Lower leg skin (tissue), 3 donors: ENCODE data around the gene ST6GALNAC5.

Experiments
- POLR2A ChIP-seq, 2 donors: fragments of 450-650 bp; IDR thresholded peaks; one replicate each; pipeline ENCODE4 v1.6.1; 2016 to 2017; ENCODE audit warnings: antibody characterized with exemption in 2 of 2, mild to moderate bottlenecking in 1 of 2, moderate library complexity in 1 of 2
- TF ChIP-seq, protein P1 (sequence below), 3 donors: fragments of 450-650 bp; IDR thresholded peaks; one replicate each; pipeline ENCODE4 v1.5.1; 2016; ENCODE audit warnings: antibody characterized with exemption in 3 of 3, mild to moderate bottlenecking in 3 of 3, moderate library complexity in 2 of 3

DNA sequence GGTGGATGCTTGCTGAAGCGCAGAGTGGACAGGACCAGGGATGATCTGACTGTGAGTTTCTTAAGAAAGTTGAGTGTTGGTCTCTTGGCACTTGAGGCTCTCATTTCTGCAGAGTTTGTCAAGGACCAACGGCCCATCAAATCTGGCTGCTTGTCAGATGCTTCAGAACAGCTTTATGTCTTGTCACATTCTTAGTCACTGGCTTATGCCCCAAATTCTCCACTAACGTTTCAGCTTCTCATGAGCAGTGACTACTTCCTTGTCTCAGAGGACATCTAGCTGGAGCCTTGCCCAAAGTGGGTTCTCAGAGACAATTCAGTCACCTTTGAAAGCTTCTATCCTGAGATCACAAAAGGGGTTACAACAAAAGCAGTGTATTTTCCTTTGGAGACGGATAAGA is 92.3 kb downstream of the ST6GALNAC5 start:
- TF ChIP-seq, protein P1, sequence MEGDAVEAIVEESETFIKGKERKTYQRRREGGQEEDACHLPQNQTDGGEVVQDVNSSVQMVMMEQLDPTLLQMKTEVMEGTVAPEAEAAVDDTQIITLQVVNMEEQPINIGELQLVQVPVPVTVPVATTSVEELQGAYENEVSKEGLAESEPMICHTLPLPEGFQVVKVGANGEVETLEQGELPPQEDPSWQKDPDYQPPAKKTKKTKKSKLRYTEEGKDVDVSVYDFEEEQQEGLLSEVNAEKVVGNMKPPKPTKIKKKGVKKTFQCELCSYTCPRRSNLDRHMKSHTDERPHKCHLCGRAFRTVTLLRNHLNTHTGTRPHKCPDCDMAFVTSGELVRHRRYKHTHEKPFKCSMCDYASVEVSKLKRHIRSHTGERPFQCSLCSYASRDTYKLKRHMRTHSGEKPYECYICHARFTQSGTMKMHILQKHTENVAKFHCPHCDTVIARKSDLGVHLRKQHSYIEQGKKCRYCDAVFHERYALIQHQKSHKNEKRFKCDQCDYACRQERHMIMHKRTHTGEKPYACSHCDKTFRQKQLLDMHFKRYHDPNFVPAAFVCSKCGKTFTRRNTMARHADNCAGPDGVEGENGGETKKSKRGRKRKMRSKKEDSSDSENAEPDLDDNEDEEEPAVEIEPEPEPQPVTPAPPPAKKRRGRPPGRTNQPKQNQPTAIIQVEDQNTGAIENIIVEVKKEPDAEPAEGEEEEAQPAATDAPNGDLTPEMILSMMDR (IDR thresholded peaks at IDR 0.05), result no peak
- TF ChIP-seq POLR2A (IDR thresholded peaks at IDR 0.05), result no peak
